Choroid plexus epithelial cell (primary cell): ENCODE data around the gene HMG20A.

Experiments
- DNase-seq: peaks from one replicate; pipeline ENCODE4 v3.0.0-alpha.2; 2010; ENCODE audit warnings: low read depth
- H3K4me3 ChIP-seq: 2 replicates; pipeline ENCODE4 v1.5.1; 2011; ENCODE audit warnings: low read depth, mild to moderate bottlenecking, control low read depth, low read length, moderate library complexity
- TF ChIP-seq, protein P1 (sequence below): conservative IDR thresholded peaks from 2 replicates; pipeline ENCODE4 v1.5.1; 2011; ENCODE audit warnings: low read depth, mild to moderate bottlenecking, control low read depth, inconsistent platforms, low read length, moderate library complexity

The HMG20A gene

DNA sequence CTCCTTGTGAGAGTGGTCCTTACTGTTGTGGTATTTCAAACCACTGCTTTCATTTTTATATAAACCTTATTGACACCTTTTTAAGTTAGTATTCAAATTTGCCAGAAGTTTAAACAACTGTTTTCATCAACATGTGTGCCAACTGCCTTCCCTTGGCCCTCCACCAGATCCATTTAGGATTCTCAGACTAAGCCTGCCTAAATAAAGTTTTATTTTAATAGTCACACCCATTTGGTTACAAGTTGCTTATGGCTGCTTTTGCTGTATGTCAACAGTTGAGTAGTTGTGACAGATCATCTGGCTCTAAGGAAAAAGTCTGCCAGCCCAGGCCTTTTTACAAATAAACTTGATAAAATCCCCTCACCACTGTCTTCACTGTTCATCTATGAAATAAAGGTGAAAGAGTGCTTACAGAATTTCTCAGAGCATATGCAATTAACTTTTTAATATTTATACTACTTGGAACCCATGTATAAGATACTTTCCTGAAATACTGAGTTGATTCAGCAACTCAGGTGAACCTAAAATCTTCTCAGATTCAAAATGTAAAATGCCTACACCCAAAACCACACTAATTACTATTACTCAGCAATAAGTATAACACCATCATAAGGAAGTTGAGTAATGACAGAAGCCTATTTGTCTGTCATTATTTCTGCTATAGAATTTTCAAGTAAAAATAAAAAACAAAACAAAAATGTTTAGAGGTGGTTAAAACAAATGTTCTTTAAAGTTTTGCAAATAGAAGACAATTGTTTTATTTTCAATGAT, 35.9 kb upstream of the HMG20A start:
- no peak overlapping the region for H3K4me3 ChIP-seq
- no peak for DNase-seq
- TF ChIP-seq, protein P1, sequence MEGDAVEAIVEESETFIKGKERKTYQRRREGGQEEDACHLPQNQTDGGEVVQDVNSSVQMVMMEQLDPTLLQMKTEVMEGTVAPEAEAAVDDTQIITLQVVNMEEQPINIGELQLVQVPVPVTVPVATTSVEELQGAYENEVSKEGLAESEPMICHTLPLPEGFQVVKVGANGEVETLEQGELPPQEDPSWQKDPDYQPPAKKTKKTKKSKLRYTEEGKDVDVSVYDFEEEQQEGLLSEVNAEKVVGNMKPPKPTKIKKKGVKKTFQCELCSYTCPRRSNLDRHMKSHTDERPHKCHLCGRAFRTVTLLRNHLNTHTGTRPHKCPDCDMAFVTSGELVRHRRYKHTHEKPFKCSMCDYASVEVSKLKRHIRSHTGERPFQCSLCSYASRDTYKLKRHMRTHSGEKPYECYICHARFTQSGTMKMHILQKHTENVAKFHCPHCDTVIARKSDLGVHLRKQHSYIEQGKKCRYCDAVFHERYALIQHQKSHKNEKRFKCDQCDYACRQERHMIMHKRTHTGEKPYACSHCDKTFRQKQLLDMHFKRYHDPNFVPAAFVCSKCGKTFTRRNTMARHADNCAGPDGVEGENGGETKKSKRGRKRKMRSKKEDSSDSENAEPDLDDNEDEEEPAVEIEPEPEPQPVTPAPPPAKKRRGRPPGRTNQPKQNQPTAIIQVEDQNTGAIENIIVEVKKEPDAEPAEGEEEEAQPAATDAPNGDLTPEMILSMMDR: no peak

DNA sequence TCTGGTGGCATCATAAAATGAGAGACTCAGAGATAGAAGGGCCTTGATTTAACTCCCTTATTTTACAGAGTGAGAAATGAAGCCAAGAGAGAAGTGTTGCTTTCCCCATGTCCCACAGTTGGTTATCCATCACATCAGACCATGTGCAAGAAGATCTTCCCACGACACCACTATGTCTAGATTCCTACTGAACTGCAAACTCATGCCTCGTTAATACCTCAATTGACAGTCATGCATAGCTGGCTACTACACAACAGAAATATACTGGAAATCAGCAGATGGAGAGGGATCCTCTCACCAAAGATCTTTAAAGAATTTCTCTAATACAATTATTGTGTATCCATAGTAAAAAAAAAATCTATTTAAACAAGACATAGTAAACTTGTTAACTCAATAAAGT, 34.1 kb upstream of the HMG20A start:
- DNase-seq: no peak
- no peak overlapping the region for H3K4me3 ChIP-seq
- TF ChIP-seq, protein P1: no peak

DNA sequence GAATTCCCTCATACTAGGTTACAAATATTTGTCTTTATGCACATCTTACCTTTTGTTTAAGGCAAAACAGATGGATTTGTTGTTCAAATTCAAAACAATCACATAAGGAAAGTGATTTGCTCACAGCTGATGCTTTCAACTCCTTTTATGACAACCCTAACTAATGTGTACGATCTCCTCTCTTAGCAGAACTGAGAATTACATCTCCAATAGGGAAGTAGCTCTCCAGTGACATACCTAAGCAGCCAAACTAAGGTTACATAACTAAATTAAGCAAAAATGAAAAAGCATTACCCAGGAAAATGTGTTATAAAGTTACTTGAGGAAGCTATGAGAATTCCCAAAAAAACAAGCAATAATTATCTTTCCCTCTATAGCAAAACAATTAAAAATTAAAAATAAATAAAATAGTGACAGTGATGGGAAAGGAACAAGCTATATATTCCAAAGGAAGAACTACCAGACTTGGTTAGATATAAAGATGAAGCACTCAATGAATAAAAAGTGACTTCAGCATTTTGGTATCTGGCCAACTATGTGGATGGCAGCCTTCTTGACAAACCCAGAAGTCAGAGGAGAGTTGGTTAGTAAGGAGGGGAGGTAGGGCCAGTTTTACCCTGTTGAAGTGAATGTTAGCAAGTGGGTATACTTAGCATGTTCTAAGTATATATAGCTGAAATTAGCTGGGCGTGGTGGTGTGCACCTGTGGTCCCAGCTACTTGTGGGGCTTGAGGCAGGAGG, 33.2 kb upstream of the HMG20A start:
- DNase-seq: no peak

DNA sequence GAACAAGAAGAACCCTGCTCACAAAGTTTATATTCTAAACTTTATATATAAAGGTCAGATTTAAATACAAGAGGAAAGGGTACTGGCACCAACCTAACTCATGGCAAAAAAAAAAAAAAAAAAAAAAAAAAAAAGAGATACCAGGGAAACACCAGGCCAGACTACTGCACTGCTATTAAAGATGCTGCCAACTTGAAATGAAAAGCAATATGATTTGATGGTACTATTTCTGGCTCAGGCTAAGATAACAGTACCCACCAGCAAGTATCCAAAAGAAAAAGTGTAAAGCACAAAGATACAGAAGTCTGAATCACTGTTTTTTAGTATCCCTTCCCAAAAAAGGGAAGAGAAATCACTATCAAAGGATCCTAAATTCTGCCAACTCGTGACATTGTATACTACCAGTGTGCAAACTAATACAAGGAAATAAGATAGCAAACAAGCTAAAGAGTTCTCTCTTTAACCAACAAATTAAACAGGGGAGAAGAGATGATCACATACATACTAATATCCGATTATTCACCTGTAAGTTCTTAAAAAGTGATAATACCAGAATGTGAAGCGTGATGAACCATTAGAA, 29.2 kb upstream of the HMG20A start:
- TF ChIP-seq, protein P1: no peak
- DNase-seq: no peak
- no peak overlapping the region for H3K4me3 ChIP-seq

More for the DNA sequence above, 33.2 kb upstream of the HMG20A start:
- H3K4me3 ChIP-seq: no peak overlapping the region
- TF ChIP-seq, protein P1: no peak

DNA sequence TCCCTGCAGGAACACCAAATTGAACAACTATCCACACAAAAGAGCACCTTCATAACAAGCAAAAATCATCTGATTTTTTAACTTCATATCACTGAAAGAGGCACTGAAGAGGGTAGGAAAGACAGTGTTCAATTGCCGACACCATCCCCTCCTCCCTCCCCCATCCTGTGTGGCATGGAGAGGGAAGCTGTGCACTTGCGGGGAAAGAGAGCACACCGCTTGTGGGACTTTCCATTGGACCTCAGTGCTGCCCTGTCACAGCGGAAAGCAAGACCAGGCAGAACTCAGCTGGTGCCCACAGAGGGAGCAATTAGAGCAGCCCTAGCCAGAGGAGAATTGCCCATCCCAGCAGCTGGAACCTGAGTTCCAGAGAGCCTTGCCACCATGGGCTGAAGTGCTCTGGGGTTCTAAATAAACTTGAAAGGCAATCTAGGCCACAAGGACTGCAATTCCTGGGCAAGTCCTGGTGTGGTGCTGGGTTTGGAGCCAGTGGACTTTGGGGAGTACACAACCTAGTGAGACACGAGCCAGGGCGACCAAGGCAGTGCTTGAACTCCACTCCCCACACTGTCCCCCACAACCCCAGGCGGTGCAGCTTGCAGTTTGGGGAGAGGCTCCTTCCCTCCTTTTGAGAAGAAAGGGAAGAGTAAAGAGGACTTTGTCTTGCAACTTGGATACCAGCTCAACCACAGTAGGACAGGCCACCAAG, 27.8 kb upstream of the HMG20A start:
- no peak for DNase-seq
- TF ChIP-seq, protein P1: no peak
- H3K4me3 ChIP-seq: no peak overlapping the region

DNA sequence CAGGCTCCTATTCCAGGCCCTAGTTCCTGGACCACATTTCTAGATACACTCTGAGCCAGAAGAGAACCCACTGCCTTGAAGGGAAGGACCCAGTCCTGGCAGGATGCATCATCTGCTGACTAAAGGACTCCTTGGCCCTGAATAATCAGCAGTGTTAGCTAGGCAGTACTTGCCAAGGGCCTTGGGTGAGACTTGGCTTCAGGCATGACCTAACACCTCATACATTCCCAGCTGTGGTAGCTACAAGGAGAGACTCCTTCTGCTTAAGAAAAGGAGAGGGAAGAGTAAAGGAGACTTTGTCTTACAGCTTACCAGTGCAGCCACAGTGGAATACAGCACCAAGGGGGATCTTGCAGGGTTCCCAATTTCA, 27.2 kb upstream of the HMG20A start:
- TF ChIP-seq, protein P1: no peak
- DNase-seq: no peak

More for the DNA sequence above, 27.2 kb upstream of the HMG20A start:
- H3K4me3 ChIP-seq: no peak overlapping the region
